Retinal pigment epithelial cell (primary cell): ENCODE results near the gene ARL13B.

Experiments used
- DNase-seq: peaks from one replicate; pipeline ENCODE4 v3.0.0-alpha.2; 2010; ENCODE audit warnings: low read depth
- H3K4me3 ChIP-seq: 2 replicates; pipeline ENCODE4 v1.5.1; 2011; ENCODE audit warnings: mild to moderate bottlenecking, low read length, control low read depth, moderate library complexity
- CTCF ChIP-seq: conservative IDR thresholded peaks from 2 replicates; pipeline ENCODE4 v1.5.1; 2011; ENCODE audit warnings: low read depth, low read length, control low read depth, inconsistent platforms

ARL13B gene

GRCh38 chr3:94063496-94064119, 83.7 kb downstream of the ARL13B start:
- peak overlapping the region; percentile 79 for H3K4me3 ChIP-seq
- DNase-seq = no peak
- no peak for TF ChIP-seq CTCF

- no peak for DNase-seq
- H3K4me3 ChIP-seq = no peak overlapping the region
- no peak for TF ChIP-seq CTCF
These were observed 84.4 kb downstream of the ARL13B start for GRCh38 chr3:94064243-94064860.

- H3K4me3 ChIP-seq = no peak overlapping the region
- no peak for DNase-seq
- TF ChIP-seq CTCF = no peak
These were observed 85.2 kb downstream of the ARL13B start for GRCh38 chr3:94065122-94065521.

DNA sequence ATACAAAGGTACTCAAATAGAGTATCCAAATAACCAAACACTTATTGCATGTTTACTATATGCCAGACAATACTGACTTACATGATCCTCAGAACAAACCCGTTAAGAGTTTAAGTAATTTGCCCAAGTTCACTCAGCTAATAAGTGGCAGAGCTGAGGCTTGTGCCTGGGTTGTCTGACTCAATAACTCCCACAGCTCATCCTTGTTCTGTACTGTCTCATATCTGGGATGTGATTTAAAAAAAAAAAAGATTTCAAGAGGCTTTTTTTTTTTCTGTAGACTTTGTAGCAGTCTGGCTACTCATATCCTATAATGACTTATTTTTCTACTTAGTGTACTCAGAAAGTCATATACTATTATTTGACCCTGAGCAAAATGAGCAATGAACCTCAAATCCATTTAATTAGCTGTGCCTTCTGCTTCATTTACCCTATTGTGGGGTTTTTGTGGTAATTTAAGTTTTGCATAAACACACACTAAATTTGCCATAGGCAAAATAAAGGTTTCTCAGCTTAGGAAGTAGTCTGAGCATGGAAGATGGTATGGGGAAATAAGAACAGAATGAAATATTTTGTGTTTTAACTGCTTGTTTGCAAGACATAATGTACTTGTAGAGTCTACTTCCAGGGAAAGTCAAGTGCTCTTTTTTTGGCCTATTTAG, 86.0 kb downstream of the ARL13B start:
- no peak for DNase-seq
- no peak for TF ChIP-seq CTCF
- no peak overlapping the region for H3K4me3 ChIP-seq

GRCh38 chr3:94066506-94067500, 86.8 kb downstream of the ARL13B start:
- no peak for DNase-seq
- H3K4me3 ChIP-seq = no peak overlapping the region
- TF ChIP-seq CTCF = no peak

GRCh38 chr3:94069194-94069813, 89.3 kb downstream of the ARL13B start:
- peak; percentile 30 for TF ChIP-seq CTCF
- DNase-seq = no peak
- no peak overlapping the region for H3K4me3 ChIP-seq
